ENCODE data around the gene DUSP3. TPM values are rescaled to one million over a fixed set of nuclear protein-coding genes. Genes with fewer than 3 reads are reported as not detected.

DUSP3 gene
- total RNA-seq, 2 experiments from 2014 or later: 10.6 to 12.6 TPM

DNA sequence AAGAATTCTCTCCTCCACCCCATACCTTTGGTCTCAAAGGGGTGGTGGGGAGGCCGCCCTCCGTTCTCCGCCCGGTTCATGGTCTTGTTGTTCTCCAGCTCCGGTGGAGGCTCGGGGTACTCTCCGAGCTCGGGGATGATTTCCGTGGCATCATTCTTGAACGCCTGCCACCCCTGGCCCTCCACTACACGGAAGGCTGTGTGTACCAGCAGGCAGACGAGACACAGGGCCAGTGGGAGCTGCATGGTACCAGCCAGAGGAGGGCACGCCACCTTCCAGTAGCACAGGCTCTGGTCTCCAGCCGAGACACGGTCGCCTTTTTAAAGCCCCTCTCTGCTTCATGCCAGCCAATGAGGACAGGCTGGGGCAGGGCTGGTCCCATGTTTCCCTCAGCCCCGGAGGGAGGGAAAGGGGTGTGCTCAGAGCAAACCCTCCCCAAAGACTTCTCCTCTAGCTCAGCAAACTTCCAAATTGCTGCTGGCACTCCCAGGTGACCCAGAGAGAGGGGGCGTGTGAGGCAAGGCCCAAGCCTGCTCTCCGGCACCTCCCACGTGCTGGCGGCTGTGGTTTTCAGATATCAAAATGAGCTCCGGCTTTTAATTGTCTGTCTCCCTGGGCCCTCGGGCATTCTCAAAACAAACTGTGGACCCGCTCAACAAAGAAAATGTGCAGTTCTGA is 20.1 kb downstream of the DUSP3 start, which contains the start of gene SOST:
SOST (minus strand) TSS at position 295 of the 678 bp plus-strand sequence; CDS start at position 245, 50 bp downstream.
- Mint-ChIP-seq H3K4me3 (no peak within 1 kb of the TSS), H3K27ac (no peak within 1 kb of the TSS), H3K4me1 (ENCODE audit: low read depth) (no peaks in the 10 kb centered on the region), H3K9me3 (no peaks in the 10 kb centered on the region), H3K36me3 (ENCODE audit: low read depth) (no peaks in the 10 kb centered on the region), H3K27me3 (peaks cover 41% of the 10 kb centered on the region)
- Histone ChIP-seq H3K9me3 (ENCODE audit: control insufficient read depth in 1 of 2, insufficient read depth in 1 of 2, low read length in 2 of 2) (no peaks in the 10 kb centered on the region), H3K27ac (ENCODE audit: low read depth in 1 of 2, low read length in 2 of 2) (no peak within 1 kb of the TSS), H3K4me1 (ENCODE audit: insufficient read depth, low read length) (no peaks in the 10 kb centered on the region), H3K4me3 (ENCODE audit: low read length) (no peak within 1 kb of the TSS), H3K36me3 (ENCODE audit: insufficient read depth, low read length) (no peaks in the 10 kb centered on the region), H3K27me3 (ENCODE audit: control insufficient read depth in 1 of 2, insufficient read depth in 2 of 2, low read length in 2 of 2) (peaks cover 26 to 36% of the 10 kb centered on the region in 2 experiments)
- TF ChIP-seq, protein P1, sequence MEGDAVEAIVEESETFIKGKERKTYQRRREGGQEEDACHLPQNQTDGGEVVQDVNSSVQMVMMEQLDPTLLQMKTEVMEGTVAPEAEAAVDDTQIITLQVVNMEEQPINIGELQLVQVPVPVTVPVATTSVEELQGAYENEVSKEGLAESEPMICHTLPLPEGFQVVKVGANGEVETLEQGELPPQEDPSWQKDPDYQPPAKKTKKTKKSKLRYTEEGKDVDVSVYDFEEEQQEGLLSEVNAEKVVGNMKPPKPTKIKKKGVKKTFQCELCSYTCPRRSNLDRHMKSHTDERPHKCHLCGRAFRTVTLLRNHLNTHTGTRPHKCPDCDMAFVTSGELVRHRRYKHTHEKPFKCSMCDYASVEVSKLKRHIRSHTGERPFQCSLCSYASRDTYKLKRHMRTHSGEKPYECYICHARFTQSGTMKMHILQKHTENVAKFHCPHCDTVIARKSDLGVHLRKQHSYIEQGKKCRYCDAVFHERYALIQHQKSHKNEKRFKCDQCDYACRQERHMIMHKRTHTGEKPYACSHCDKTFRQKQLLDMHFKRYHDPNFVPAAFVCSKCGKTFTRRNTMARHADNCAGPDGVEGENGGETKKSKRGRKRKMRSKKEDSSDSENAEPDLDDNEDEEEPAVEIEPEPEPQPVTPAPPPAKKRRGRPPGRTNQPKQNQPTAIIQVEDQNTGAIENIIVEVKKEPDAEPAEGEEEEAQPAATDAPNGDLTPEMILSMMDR (IDR thresholded peaks at IDR 0.05): no peak
- DNase-seq (no peak), ATAC-seq (ENCODE audit: poor library complexity) (no peak)
- ChIA-PET POLR2A (interaction anchor here (0.9 kb wide), 2 partner anchors 59 to 62 kb away, joined by 3 read pairs; no protein-coding TSS in a partner anchor), CTCF (interaction anchor here (4.6 kb wide), 1 partner anchor 64 kb away, joined by 42 read pairs; no protein-coding TSS in a partner anchor)
- intact Hi-C loops (cut with DNase I, micrococcal nuclease): no loop called here

DNA sequence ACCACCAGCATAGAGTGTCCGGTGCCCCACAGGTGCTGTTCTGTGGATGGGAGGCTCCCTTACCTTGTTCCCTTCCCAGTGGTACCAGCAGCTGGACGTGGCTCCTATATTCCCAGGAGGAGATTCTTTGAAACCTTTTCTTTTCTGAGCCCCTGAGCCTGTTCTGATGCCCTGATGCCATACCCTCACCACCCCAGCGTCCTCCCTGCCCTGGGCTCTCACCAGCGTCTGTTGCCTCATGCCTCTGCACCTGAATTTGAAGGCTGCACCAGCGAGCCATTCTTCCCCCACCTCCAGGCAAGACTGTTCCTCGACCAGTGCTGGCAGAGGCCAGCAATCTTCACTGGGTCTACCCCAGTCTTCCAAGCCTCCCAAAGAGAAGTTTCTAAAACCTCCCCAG is 20.7 kb downstream of the DUSP3 start:
- no peak for ATAC-seq (ENCODE audit: poor library complexity)
- Mint-ChIP-seq H3K27ac (no peak overlapping the region), H3K4me3 (no peak overlapping the region), H3K4me1 (ENCODE audit: low read depth) (no peaks in the 10 kb centered on the region), H3K36me3 (ENCODE audit: low read depth) (no peaks in the 10 kb centered on the region), H3K9me3 (no peaks in the 10 kb centered on the region), H3K27me3 (peaks cover 46% of the 10 kb centered on the region)
- Histone ChIP-seq H3K27ac (ENCODE audit: low read depth in 1 of 2, low read length in 2 of 2) (no peak overlapping the region), H3K4me1 (ENCODE audit: insufficient read depth, low read length) (no peaks in the 10 kb centered on the region), H3K36me3 (ENCODE audit: insufficient read depth, low read length) (no peaks in the 10 kb centered on the region), H3K9me3 (ENCODE audit: control insufficient read depth in 1 of 2, insufficient read depth in 1 of 2, low read length in 2 of 2) (no peaks in the 10 kb centered on the region), H3K27me3 (ENCODE audit: control insufficient read depth in 1 of 2, insufficient read depth in 2 of 2, low read length in 2 of 2) (peaks cover 26 to 36% of the 10 kb centered on the region in 2 experiments), H3K4me3 (ENCODE audit: low read length) (no peak overlapping the region)
- TF ChIP-seq, protein P1 (IDR thresholded peaks at IDR 0.05): no peak
- intact Hi-C loops (cut with DNase I, micrococcal nuclease): no loop called here
- ChIA-PET CTCF (interaction anchor here (1.1 kb wide), 1 partner anchor 64 kb away, joined by 3 read pairs; no protein-coding TSS in a partner anchor), POLR2A (no interaction called here)
- no peak for DNase-seq

DNA sequence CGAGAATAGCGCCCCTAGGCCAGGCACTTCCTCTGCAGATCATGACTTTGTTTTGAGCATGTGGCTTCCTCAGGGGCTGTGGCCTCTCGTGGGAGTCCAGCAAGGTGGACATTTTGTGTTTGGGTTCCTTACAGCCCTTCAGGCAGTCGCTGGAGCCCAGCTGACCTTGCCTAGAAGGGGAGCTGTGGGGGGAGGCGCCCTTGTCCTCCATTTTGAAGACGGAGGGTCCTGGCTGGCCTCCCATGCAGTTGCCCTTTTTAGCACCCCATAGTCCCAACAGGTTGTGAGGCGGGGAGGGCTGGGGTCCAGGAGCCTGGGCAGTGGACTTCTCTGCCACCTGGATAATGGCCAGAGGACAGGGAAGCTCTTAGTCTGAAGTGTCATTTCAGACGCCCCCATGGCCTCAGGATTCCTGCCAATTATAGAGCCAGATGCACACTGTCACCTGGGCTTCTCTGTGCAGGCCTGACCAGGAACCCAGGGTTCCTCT is 21.6 kb downstream of the DUSP3 start:
- Mint-ChIP-seq H3K4me3 (no peak overlapping the region), H3K9me3 (no peaks in the 10 kb centered on the region), H3K27me3 (peaks cover 55% of the 10 kb centered on the region), H3K4me1 (ENCODE audit: low read depth) (no peaks in the 10 kb centered on the region), H3K27ac (no peak overlapping the region), H3K36me3 (ENCODE audit: low read depth) (no peaks in the 10 kb centered on the region)
- H3K27me3 ChIP-seq (ENCODE audit: control insufficient read depth in 1 of 2, insufficient read depth in 2 of 2, low read length in 2 of 2): peaks cover 26 to 36% of the 10 kb centered on the region in 2 experiments
- H3K9me3 ChIP-seq (ENCODE audit: control insufficient read depth in 1 of 2, insufficient read depth in 1 of 2, low read length in 2 of 2): no peaks in the 10 kb centered on the region
- ChIA-PET CTCF (interaction anchor here (1.1 kb wide), 1 partner anchor 63 kb away, joined by 3 read pairs; no protein-coding TSS in a partner anchor), POLR2A (no interaction called here)
- no peaks in the 10 kb centered on the region for H3K36me3 ChIP-seq (ENCODE audit: insufficient read depth, low read length)
- no peak for ATAC-seq (ENCODE audit: poor library complexity)
- no peak overlapping the region for H3K4me3 ChIP-seq (ENCODE audit: low read length)
- intact Hi-C loops (cut with DNase I, micrococcal nuclease): no loop called here
- H3K4me1 ChIP-seq (ENCODE audit: insufficient read depth, low read length): no peaks in the 10 kb centered on the region
- TF ChIP-seq, protein P1 (IDR thresholded peaks at IDR 0.05): no peak
- DNase-seq: no peak
- H3K27ac ChIP-seq (ENCODE audit: low read depth in 1 of 2, low read length in 2 of 2): no peak overlapping the region

All from CD4-positive, alpha-beta T cell (primary cell).